Measurements from ENCODE around the gene FOXM1.
"Not testable (repeated sequence)": the region's sequence is repeated elsewhere in the genome, so short reads cannot be mapped to it uniquely, and the experiment has no call there.

FOXM1 gene

DNA sequence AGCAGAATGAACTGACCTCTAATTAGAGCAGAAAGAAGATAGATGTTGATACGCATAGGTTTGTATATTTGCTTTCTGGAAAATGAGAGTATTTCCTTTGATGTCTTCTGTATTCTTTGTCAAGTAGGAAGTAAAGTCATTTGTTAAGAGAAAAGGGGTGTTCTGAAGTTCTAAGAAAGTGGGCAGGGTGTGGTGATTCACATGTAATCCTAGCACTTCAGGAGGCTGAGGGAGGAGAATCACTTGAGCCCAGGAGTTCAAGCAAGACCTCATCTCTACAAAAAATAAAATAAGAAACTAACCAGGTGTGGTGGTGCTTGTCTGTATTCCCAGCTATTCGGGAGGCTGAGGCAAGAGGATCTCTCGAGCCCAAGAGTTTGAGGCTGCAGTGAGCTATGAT lies 2.9 kb upstream of the FOXM1 start:
- DNase-seq = peak; percentile 76

DNA sequence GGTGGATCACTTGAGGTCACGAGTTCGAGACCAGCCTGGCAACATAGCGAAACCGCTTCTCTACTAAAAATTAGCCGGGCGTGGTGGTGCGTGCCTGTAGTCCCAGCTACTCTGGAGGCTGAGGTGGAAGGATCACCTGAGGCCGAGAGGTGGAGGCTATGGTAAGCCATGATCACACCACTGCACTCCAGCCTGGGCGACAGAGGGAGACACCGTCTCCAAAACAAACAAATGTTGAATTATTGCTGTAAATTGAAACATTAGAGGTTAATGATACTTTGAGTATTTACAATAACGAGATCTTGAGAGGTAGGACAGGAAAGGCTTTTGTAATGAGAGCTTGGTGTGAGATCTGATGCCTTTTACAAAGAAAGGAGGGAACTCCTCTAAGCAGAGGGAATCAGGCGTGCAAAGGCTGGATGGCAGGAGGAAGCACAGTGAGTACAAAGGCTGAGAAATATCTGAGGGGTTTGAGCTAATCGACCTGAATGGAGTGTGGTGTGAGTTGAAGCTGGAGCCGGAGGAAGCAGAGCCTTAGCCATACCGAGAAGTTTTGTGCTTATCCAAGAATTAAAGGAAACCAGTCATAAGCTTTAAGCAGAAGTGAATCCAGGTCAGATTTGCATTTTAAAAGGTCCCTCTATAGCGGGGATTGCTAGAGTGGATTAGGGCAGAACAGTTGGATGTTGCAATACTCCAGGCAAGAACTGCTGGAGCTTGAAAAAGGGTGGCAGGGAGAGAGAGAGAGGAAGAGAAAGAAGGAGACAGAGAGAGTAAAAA lies 1.2 kb upstream of the FOXM1 start:
- DNase-seq = peak; percentile 49

DNA sequence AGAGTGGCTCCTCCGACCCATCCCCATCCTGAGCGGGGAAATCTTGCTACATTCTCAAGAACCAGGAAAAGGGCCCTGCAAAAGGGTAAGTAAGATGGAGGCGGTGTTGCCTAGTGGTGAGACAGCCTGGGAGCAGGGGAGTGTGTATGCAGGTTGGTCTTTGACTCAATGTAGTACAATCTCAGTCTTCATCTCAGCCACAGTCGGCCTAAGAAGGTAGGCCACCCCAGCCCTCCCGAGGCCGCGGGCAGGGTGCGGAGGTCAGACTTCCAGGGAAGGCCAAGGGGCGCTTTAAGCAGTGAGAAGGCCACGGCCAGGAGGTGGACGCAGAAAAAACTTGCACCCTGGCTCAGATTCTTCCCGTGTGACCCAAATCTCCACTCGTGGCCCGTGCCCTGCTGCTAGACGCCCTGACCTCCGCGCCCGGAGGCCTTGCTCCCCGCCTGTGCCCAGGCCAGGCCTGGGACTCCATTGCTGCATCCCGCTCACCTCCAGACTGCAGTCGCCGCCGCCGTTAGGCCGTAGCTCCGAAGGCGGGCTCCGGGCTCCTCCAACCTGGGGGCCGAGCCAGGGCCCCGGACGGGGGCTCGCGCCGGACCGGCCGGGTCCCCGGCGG lies 435 bp downstream of the FOXM1 start:
- peak; percentile 63 for DNase-seq

GRCh38 chr12:2868986-2869632 lies 7.9 kb downstream of the FOXM1 start:
- not testable (repeated sequence) for DNase-seq

- DNase-seq = no peak
Measured at GRCh38 chr12:2864198-2864597, 12.8 kb downstream of the FOXM1 start.

GRCh38 chr12:2863402-2863801 lies 13.6 kb downstream of the FOXM1 start:
- not testable (repeated sequence) for DNase-seq

DNA sequence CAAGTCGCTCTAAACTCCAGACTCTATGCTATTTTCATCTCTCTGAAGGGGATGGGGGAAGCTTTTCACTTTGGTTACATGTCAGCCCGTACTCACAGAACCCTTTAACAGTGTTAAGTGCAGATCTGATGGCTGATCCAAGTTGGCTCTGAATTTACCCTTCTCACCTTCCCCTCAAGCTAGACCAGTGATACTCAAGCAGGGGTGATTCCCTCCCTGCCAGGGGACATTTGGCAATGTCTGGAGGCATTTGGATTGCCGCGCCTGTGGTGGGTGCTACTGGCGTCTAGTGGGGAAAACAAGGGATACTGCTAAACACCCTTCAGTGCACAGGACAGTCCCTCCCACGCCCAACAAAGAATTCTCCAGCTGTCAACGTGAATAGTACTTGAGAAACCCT lies 14.1 kb downstream of the FOXM1 start:
- no peak for DNase-seq

DNA sequence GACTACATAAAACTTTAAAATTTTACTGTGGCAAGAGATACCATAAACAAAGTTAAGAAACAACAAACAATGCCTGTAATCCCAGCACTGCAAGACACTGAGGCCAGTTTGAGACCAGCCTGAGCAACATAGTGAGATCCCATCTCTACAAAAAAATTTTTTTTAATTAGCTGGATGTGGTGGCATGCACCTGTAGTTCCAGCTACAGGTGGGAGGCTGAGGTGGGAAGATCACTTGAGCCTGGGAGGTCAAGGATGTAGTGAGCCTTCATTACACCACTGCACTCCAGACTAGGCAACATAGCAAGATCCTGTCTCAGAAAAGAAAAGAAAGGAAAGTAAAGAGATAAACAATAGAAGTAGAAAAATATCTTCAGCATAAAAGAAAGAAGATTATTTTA lies 16.8 kb downstream of the FOXM1 start:
- DNase-seq = no peak

DNA sequence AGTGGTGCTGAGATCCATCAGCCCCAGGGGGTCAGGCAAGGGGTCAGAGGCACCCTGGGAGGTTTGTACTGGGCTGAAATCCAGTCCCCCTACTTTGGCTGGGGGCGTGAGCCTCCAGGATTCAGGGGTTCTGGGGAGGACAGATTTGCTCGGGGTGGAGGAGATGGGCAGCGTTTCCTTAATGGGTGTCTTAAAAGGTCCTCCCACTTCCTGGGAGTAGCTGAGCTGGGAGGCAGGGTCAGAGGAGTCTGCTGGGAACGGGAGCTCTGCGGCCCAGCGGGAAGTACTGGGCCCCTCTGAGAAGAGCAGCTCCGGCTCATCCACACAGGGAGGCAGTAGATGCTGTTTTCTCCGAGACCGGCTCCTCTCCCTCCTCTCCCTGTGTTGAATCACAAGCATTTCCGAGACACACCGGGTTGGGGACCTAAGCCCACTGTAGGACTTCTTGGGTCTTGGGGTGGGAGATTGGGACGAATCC lies 18.0 kb downstream of the FOXM1 start:
- DNase-seq = no peak

DNA sequence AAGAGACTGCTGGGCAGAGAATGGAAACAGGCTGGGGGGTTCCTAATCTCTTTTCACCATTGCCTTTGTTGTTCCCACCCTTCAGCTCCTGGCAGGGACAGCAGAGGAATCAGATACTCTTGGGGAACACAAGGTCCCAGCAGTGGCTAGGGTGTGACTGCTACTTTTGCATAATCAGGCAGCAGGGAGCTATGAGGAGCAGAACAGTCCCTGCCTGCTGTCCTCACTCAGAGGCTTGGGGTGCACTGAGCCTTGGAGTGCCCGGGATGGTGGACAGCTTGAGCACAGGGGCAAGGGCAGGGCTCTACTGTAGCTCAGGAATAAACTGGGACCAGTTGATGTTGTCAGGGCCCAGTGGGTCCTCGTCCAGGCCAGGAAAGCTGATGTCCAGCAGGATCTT lies 18.6 kb downstream of the FOXM1 start:
- DNase-seq = no peak

- no peak for DNase-seq
Measured at GRCh38 chr12:2857576-2857975, 19.4 kb downstream of the FOXM1 start.

GRCh38 chr12:2857021-2857431 lies 19.9 kb downstream of the FOXM1 start, which contains the start of gene TEX52:
TSS of gene TEX52 (minus strand) at chr12:2857039. CDS start at chr12:2857026, 13 bp downstream.
- no peak for DNase-seq

DNA sequence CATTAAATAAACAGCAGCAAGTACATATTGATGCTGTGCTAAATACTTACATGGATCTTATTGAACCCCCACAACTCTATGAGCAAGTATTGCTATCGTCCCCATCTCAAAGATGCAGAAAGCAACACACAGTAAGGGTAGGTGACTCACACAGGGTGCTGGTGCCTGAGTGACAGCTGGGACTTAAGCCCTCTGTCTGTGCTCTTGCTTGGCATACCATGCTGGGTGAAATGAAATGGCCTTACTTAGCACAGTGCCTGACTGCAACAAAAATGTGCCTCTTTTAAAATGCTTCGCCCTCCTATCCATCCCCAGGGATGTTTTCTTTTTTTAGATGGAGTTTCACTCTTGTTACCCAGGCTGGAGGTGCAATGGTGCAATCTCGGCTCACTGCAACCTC lies 20.9 kb downstream of the FOXM1 start:
- no peak for DNase-seq

GRCh38 chr12:2855546-2855945 lies 21.4 kb downstream of the FOXM1 start:
- no peak for DNase-seq

DNA sequence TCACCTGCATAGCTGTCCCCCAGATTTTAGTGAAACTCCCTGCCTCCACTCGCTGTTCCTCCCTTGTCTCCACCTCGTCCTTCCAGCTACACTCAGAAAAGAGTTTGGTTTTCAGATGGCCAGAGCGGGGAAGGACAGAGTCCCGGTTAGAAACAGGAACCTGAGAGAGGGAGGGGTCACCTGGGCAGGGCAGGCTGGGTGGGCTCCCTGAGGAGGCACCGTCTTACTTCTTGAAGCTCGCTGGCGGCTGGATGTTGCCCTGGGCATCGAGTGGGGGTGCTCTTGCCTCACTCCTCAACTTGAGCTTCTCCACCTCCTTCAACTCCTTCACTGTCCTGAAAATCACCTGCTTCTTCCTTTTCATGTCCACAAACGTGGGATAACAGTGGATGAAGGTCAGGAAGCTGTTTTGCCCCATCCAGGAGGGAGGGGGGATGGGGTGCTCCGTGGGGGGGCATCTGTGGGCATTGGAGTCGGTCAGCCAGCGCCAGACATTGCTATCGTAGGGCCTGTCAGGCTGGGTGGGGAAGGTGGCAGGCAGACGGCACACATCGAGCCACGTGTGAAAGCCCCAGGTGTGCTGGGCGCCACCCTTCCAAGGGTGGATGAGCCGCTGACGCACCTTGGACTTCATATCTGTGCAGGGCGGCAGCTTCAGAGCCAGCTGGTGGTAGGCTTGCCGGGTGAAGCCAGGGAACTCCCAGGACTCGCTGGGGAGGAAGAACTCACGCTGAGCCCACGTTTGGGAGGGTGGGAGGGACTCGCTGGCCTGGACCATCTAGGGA lies 22.1 kb downstream of the FOXM1 start:
- no peak for DNase-seq

DNA sequence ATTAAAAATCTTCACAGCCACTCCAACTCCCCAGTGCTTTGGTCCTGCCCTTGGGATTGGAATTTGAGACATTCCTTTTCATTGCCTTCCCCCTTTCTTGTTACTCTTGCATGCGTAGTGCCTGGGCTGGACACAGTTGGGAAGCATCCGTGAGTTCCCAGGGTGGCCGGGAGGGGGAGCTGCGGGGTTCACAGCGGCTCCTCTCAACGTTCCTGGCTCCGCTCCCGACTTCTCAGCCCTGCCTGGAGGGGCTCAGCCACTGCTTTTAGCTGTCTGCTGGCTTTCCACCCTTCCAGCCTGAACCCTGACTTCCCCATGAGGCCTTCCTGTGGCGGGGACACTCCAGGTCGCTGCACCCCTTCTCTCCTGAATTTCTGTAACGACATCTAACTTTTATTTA lies 23.3 kb downstream of the FOXM1 start:
- DNase-seq = peak; percentile 85

GRCh38 chr12:2851931-2852330 lies 25.0 kb downstream of the FOXM1 start:
- DNase-seq = no peak

GRCh38 chr12:2845280-2845679 lies 31.7 kb downstream of the FOXM1 start:
- no peak for DNase-seq

GRCh38 chr12:2844786-2845185 lies 32.2 kb downstream of the FOXM1 start:
- no peak for DNase-seq

GRCh38 chr12:2842948-2843347 lies 34.0 kb downstream of the FOXM1 start:
- DNase-seq = no peak

- peak; percentile 90 for DNase-seq
Measured at GRCh38 chr12:2841056-2841650, 35.8 kb downstream of the FOXM1 start.

DNA sequence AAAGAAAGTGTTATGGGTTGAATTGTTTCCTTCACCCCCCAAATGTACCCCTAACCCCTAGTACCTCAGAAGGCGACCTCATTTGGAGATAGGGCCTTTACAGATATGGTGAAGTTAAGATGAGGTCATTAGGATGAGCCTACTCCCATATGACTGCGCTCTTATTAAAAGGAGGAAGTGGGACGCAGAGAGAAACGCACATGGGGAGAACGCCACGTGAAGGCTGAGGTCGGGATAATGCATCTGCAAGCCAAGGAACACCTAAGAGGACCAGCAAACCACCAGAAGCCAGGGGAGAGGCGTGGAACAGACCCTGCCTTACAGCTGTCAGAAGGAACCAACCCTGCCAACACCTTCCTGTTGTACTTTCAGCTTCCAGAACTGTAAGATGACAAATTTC lies 40.4 kb downstream of the FOXM1 start:
- DNase-seq = no peak
